HUES6 (cell line): ENCODE results near the gene LTA.

Experiments
- H3K27ac ChIP-seq: 2 replicates; pipeline ENCODE4 v1.7.0; 2013; ENCODE audit warnings: low read depth, mild to moderate bottlenecking, low read length, inconsistent platforms
- H3K27me3 ChIP-seq: 2 replicates; pipeline ENCODE4 v1.6.1; 2013; ENCODE audit warnings: low read length; ENCODE audit not compliant: control insufficient read depth, insufficient read depth
- H3K36me3 ChIP-seq: 2 replicates; pipeline ENCODE4 v1.6.1; 2013; ENCODE audit warnings: low read length; ENCODE audit not compliant: control insufficient read depth, insufficient read depth
- H3K4me1 ChIP-seq: 2 replicates; pipeline ENCODE4 v1.6.1; 2013; ENCODE audit warnings: low read length; ENCODE audit not compliant: control insufficient read depth, insufficient read depth
- H3K4me3 ChIP-seq: 2 replicates; pipeline ENCODE4 v1.5.1; 2013; ENCODE audit warnings: low read depth, low read length
- H3K9ac ChIP-seq: one replicate; pipeline ENCODE4 v1.6.1; 2013; ENCODE audit warnings: mild to moderate bottlenecking, low read length
- H3K9me3 ChIP-seq: 2 replicates; pipeline ENCODE4 v1.6.1; 2013; ENCODE audit warnings: low read depth, low read length; ENCODE audit not compliant: control insufficient read depth, insufficient read depth

LTA gene

DNA sequence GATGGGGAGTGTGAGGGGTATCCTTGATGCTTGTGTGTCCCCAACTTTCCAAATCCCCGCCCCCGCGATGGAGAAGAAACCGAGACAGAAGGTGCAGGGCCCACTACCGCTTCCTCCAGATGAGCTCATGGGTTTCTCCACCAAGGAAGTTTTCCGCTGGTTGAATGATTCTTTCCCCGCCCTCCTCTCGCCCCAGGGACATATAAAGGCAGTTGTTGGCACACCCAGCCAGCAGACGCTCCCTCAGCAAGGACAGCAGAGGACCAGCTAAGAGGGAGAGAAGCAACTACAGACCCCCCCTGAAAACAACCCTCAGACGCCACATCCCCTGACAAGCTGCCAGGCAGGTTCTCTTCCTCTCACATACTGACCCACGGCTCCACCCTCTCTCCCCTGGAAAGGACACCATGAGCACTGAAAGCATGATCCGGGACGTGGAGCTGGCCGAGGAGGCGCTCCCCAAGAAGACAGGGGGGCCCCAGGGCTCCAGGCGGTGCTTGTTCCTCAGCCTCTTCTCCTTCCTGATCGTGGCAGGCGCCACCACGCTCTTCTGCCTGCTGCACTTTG lies 3.3 kb downstream of the LTA start, which contains the start of gene TNF:
TNF (plus strand) TSS at position 231 of the 567 bp plus-strand sequence; CDS start at position 408, 177 bp downstream.
- Histone ChIP-seq H3K27me3 (peaks cover 13% of the 10 kb centered on the region; the same call in 1 of the 2 replicates), H3K4me1 (peaks cover 34% of the 10 kb centered on the region), H3K4me3 (no peak within 1 kb of the TSS), H3K9ac (no peak within 1 kb of the TSS), H3K27ac (no peak within 1 kb of the TSS), H3K36me3 (no peaks in the 10 kb centered on the region), H3K9me3 (no peaks in the 10 kb centered on the region)

GRCh38 chr6:31575952-31576685 lies 4.0 kb downstream of the LTA start:
- peaks cover 37% of the 10 kb centered on the region for H3K4me1 ChIP-seq
- H3K4me3 ChIP-seq = no peak overlapping the region
- peaks cover 16% of the 10 kb centered on the region for H3K27me3 ChIP-seq
- no peak overlapping the region for H3K9ac ChIP-seq
- no peaks in the 10 kb centered on the region for H3K36me3 ChIP-seq
- H3K27ac ChIP-seq = no peak overlapping the region
- no peaks in the 10 kb centered on the region for H3K9me3 ChIP-seq

- H3K9me3 ChIP-seq = no peaks in the 10 kb centered on the region
- peaks cover 42% of the 10 kb centered on the region for H3K4me1 ChIP-seq
- H3K27ac ChIP-seq = no peak overlapping the region
- H3K4me3 ChIP-seq = no peak overlapping the region
- H3K27me3 ChIP-seq = peaks cover 24% of the 10 kb centered on the region
- no peaks in the 10 kb centered on the region for H3K36me3 ChIP-seq
- no peak overlapping the region for H3K9ac ChIP-seq
These were observed 4.9 kb downstream of the LTA start for GRCh38 chr6:31576897-31577578.

DNA sequence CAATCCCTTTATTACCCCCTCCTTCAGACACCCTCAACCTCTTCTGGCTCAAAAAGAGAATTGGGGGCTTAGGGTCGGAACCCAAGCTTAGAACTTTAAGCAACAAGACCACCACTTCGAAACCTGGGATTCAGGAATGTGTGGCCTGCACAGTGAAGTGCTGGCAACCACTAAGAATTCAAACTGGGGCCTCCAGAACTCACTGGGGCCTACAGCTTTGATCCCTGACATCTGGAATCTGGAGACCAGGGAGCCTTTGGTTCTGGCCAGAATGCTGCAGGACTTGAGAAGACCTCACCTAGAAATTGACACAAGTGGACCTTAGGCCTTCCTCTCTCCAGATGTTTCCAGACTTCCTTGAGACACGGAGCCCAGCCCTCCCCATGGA lies 5.5 kb downstream of the LTA start:
- Histone ChIP-seq H3K9me3 (no peaks in the 10 kb centered on the region), H3K36me3 (no peaks in the 10 kb centered on the region), H3K4me1 (peaks cover 43% of the 10 kb centered on the region), H3K27me3 (peaks cover 25% of the 10 kb centered on the region), H3K4me3 (no peak overlapping the region), H3K27ac (no peak overlapping the region), H3K9ac (no peak overlapping the region)

DNA sequence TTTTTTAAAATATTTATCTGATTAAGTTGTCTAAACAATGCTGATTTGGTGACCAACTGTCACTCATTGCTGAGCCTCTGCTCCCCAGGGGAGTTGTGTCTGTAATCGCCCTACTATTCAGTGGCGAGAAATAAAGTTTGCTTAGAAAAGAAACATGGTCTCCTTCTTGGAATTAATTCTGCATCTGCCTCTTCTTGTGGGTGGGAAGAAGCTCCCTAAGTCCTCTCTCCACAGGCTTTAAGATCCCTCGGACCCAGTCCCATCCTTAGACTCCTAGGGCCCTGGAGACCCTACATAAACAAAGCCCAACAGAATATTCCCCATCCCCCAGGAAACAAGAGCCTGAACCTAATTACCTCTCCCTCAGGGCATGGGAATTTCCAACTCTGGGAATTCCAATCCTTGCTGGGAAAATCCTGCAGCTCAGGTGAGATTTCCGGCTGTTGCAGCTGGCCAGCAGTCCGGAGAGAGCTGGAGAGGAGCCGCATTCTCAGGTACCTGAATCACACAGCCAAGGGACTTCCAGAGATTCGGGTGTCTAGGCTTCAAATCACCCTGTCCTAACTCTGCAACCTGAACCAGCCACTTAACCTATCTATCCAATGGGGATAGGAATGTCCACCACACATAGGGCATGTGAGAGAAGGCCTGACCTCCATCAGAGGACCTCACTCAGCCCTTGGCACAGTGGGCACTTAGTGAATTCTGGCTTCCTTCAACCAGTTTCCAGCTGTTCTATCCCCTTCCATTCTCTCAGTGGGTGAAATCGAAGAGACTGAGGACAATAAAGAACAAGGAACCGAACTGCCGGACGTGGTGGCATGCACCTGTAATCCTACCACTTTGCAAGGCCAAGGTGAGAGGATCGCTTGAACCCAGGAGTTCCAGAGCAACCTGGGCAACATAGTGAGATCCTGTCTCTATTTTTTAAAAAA lies 6.4 kb downstream of the LTA start:
- Histone ChIP-seq H3K4me3 (peak overlapping the region; percentile 14; the same call in 1 of the 2 replicates), H3K36me3 (no peaks in the 10 kb centered on the region), H3K27ac (no peak overlapping the region), H3K9ac (peak overlapping the region; percentile 40), H3K27me3 (peaks cover 25% of the 10 kb centered on the region), H3K4me1 (peaks cover 43% of the 10 kb centered on the region), H3K9me3 (no peaks in the 10 kb centered on the region)

DNA sequence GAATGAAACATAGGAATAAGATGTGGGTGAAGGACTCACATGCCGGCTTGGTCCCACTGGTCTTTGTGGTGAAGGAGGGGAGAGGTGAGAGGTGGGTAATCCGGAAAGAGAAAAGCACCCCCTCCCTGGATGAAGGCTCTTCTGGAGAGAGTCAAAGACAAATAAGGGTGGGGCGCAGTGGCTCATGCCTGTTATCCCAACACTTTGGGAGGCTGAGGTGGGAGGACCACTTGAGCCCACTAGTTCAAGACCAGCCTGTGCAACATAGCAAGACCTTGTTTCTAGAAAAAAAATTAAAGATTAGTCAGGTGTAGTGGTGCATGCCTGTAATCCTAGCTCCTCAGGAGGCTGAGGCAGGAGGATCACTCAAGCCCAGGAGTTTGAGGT lies 7.0 kb downstream of the LTA start:
- no peak overlapping the region for H3K4me3 ChIP-seq
- peaks cover 25% of the 10 kb centered on the region for H3K27me3 ChIP-seq
- no peaks in the 10 kb centered on the region for H3K36me3 ChIP-seq
- H3K9me3 ChIP-seq = no peaks in the 10 kb centered on the region
- H3K9ac ChIP-seq = no peak overlapping the region
- H3K4me1 ChIP-seq = peaks cover 41% of the 10 kb centered on the region
- no peak overlapping the region for H3K27ac ChIP-seq

DNA sequence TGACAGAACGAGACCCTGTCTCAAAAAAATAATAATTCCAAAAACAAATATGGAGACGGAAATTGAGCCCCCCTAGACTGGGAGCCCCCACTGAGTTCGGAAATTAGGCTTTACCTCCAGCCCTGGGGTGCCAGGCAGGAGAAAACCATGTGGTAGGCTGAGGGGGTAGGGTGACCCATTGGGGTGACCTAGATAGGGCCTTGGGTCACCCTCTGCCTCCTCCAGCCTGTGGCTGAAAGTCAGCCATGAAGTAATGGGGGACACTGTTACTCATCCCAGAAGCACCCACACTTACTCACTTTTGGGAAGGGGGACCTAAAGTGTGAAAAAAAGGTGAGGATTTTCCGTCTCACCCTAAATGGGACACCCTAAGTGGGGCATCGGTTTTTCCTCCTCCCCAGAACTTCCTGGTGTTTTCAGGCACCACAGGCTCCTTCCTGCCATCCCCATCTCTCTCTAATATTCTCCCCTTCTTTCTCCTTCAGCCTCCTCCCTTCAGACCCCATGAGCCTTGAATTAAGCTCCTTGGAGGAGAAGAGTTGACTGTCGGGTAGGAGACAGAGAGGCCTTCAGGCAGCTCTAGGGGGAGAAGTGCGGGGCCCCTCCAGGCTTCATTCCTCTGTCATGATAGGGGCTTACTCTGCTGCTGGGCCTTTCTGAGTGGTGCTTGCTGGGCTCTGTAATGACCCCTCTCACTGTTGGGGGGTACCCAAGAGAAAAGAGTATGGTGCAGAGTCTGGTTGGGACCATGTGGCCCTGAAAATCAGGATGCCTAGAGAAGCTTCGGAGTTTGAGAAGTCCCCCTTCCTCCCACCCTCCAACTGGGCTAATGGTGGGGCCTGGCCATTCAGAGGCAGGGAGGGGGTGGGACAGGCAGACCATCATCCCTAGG lies 7.7 kb downstream of the LTA start:
- Histone ChIP-seq H3K27ac (no peak overlapping the region), H3K9me3 (no peaks in the 10 kb centered on the region), H3K27me3 (peaks cover 25% of the 10 kb centered on the region), H3K4me3 (peak overlapping the region; percentile 99), H3K9ac (no peak overlapping the region), H3K36me3 (no peaks in the 10 kb centered on the region), H3K4me1 (peaks cover 37% of the 10 kb centered on the region)

GRCh38 chr6:31580438-31580740 lies 8.3 kb downstream of the LTA start:
- Histone ChIP-seq H3K9me3 (no peaks in the 10 kb centered on the region), H3K27ac (no peak overlapping the region), H3K4me3 (peak overlapping the region; percentile 99), H3K27me3 (peaks cover 25% of the 10 kb centered on the region), H3K4me1 (peaks cover 34% of the 10 kb centered on the region), H3K36me3 (no peaks in the 10 kb centered on the region), H3K9ac (peak overlapping the region; percentile 57)

DNA sequence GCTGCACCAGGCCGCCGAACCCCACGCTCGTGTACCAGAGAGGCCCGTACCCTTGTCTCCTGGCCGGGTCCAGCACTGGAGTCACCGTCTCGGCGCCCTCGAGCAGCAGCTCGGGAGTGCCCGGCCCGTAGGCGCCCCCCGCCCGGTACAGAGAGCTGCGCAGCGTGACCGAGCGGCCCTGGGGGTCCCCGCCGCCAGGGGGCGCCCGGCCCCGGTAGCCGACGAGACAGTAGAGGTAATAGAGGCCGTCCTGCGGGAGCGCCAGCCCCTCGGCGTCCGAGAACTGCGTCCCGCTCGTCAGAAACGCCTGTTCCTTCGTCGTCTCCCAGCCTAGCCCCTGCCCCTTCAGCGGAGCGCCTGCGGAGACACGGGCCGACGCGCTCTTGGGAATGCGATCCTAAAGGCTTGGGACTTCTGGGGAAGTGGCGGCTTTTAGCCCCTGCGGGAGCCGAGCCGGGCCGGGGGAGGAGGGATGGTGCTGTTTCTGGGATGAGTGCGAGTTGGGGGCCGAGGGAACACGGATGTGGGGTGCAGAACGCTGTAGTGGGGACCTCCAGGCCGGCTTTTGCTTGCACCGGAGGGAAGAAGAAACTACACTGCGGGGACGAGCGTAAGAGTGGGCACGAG lies 8.8 kb downstream of the LTA start:
- Histone ChIP-seq H3K27me3 (peaks cover 21% of the 10 kb centered on the region), H3K9ac (peak overlapping the region; percentile 83), H3K27ac (no peak overlapping the region; the same call in 1 of the 2 replicates), H3K9me3 (no peaks in the 10 kb centered on the region), H3K4me3 (peak overlapping the region; percentile 99), H3K36me3 (no peaks in the 10 kb centered on the region), H3K4me1 (peaks cover 31% of the 10 kb centered on the region)
